OCI-M2 (cell line): ENCODE measurements around the gene CSNK1G3.

Experiments used
- DNase-seq: peaks from one replicate; lab custom pipeline; 2025; ENCODE audit not compliant: unreplicated experiment; lab: John Stamatoyannopoulos, UW

The CSNK1G3 gene

GRCh38 chr5:123557907-123558306, 45.9 kb downstream of the CSNK1G3 start:
- no peak for DNase-seq

GRCh38 chr5:123558762-123559433, 46.9 kb downstream of the CSNK1G3 start:
- no peak for DNase-seq

GRCh38 chr5:123559434-123559775, 47.4 kb downstream of the CSNK1G3 start:
- no peak for DNase-seq

- DNase-seq = no peak
Observed at GRCh38 chr5:123561230-123561629, 49.3 kb downstream of the CSNK1G3 start.

GRCh38 chr5:123571927-123572326, 60.0 kb downstream of the CSNK1G3 start:
- no peak for DNase-seq

- no peak for DNase-seq
Observed at GRCh38 chr5:123578390-123578789, 66.4 kb downstream of the CSNK1G3 start.

- DNase-seq = no peak
Observed at GRCh38 chr5:123579410-123579809, 67.4 kb downstream of the CSNK1G3 start.

GRCh38 chr5:123582550-123583285, 70.7 kb downstream of the CSNK1G3 start:
- no peak for DNase-seq

- DNase-seq = no peak
Observed at GRCh38 chr5:123585871-123586270, 73.9 kb downstream of the CSNK1G3 start.

- DNase-seq = no peak
Observed at GRCh38 chr5:123594434-123594833, 82.5 kb downstream of the CSNK1G3 start.

GRCh38 chr5:123597018-123597417, 85.0 kb downstream of the CSNK1G3 start:
- no peak for DNase-seq

- no peak for DNase-seq
Observed at GRCh38 chr5:123598028-123598689, 86.2 kb downstream of the CSNK1G3 start.

GRCh38 chr5:123599171-123599570, 87.2 kb downstream of the CSNK1G3 start:
- no peak for DNase-seq

- no peak for DNase-seq
Observed at GRCh38 chr5:123601610-123602009, 89.6 kb downstream of the CSNK1G3 start.

- DNase-seq = no peak
Observed at GRCh38 chr5:123605822-123606221, 93.8 kb downstream of the CSNK1G3 start.

GRCh38 chr5:123610209-123610608, 98.2 kb downstream of the CSNK1G3 start:
- DNase-seq = no peak

- DNase-seq = no peak
Observed at GRCh38 chr5:123610665-123611405, 98.9 kb downstream of the CSNK1G3 start.

GRCh38 chr5:123611406-123611709, 99.4 kb downstream of the CSNK1G3 start:
- DNase-seq = no peak

- no peak for DNase-seq
Observed at GRCh38 chr5:123617561-123617960, 105.6 kb downstream of the CSNK1G3 start.

GRCh38 chr5:123626051-123626450, 114.1 kb downstream of the CSNK1G3 start:
- no peak for DNase-seq

GRCh38 chr5:123628860-123629544, 117.0 kb downstream of the CSNK1G3 start:
- DNase-seq = no peak
